CD4-positive, alpha-beta T cell (primary cell): Measurements from ENCODE around the gene CLDN1. TPM values are rescaled to one million over a fixed set of nuclear protein-coding genes. Genes with fewer than 3 reads are reported as not detected.

Source experiments
- ATAC-seq: fragments of 200-7000 bp; cut with Tn5 transposase; one replicate; pipeline ENCODE4 v1.10.0; 2022; ENCODE audit warnings: mild to moderate bottlenecking; ENCODE audit not compliant: poor library complexity
- CTCF ChIA-PET: fragments of 350-600 bp; sonication (Branson Sonifier 250); formaldehyde crosslinking; loops from one replicate; lab custom pipeline; 2021; ENCODE audit warnings: antibody characterized with exemption, inconsistent platforms; lab: Charles Lee
- POLR2A ChIA-PET: fragments of 350-600 bp; sonication (Branson Sonifier 250); formaldehyde crosslinking; loops from one replicate; lab custom pipeline; 2021; ENCODE audit warnings: antibody characterized with exemption, inconsistent platforms; lab: Charles Lee
- DNase-seq, 14 experiments: peaks; one replicate each; pipeline ENCODE4 v3.0.0-alpha.2; 2013 to 2020; ENCODE audit warnings: mixed read lengths in 2 of 14
- H3K27ac ChIP-seq, 2 donors: one replicate each; pipeline versions ENCODE4 v1.5.1 to v1.7.0; 2013; ENCODE audit warnings: low read length in 2 of 2, low read depth in 1 of 2, mild to moderate bottlenecking in 1 of 2
- H3K27me3 ChIP-seq, 2 experiments: 1 replicate in 1 of 2; 2 replicates in 1 of 2; pipeline versions ENCODE4 v1.6.1 to v1.7.0; 2013; ENCODE audit warnings: low read length in 2 of 2, control low read depth in 1 of 2, mild to moderate bottlenecking in 1 of 2, moderate library complexity in 1 of 2; ENCODE audit not compliant: insufficient read depth in 2 of 2, control insufficient read depth in 1 of 2
- H3K36me3 ChIP-seq: one replicate; pipeline ENCODE4 v1.6.1; 2013; ENCODE audit warnings: low read length, control low read depth; ENCODE audit not compliant: insufficient read depth
- H3K4me1 ChIP-seq: one replicate; pipeline ENCODE4 v1.6.1; 2013; ENCODE audit warnings: low read length, control low read depth; ENCODE audit not compliant: insufficient read depth
- H3K4me3 ChIP-seq: one replicate; pipeline ENCODE4 v1.5.1; 2013; ENCODE audit warnings: mild to moderate bottlenecking, low read length, moderate library complexity
- H3K9me3 ChIP-seq, 2 experiments: 1 replicate in 1 of 2; 2 replicates in 1 of 2; pipeline versions ENCODE4 v1.6.1 to v1.7.0; 2013; ENCODE audit warnings: low read length in 2 of 2, mild to moderate bottlenecking in 2 of 2, control low read depth in 1 of 2, moderate library complexity in 1 of 2; ENCODE audit not compliant: control insufficient read depth in 1 of 2, insufficient read depth in 1 of 2
- H3K27ac Mint-ChIP-seq: one replicate; pipeline ENCODE4 v1.8.0; 2020; ENCODE audit warnings: mixed read lengths
- H3K27me3 Mint-ChIP-seq: one replicate; pipeline ENCODE4 v1.8.0; 2021; ENCODE audit warnings: mixed read lengths
- H3K36me3 Mint-ChIP-seq: one replicate; pipeline ENCODE4 v1.8.0; 2021; ENCODE audit warnings: low read depth, mixed read lengths
- H3K4me1 Mint-ChIP-seq: one replicate; pipeline ENCODE4 v1.8.0; 2021; ENCODE audit warnings: low read depth, mixed read lengths
- H3K4me3 Mint-ChIP-seq: one replicate; pipeline ENCODE4 v1.8.0; 2020; ENCODE audit warnings: mild to moderate bottlenecking, mixed read lengths
- H3K9me3 Mint-ChIP-seq: one replicate; pipeline ENCODE4 v1.8.0; 2020; ENCODE audit warnings: mixed read lengths
- intact Hi-C, 2 experiments: fragments of 100-400 bp; cut with DNase I in 1 of 2; cut with micrococcal nuclease in 1 of 2; formaldehyde crosslinking; loops; one replicate each; pipeline versions ENCODE4 v1.15.1 to v1.9.0; 2023 to 2025; cut with DNase I, micrococcal nuclease
- total RNA-seq, 174 experiments: library from RNA in 2 of 174; stranded (reverse) in 2 of 174; gene quantifications; one replicate each; pipeline ENCODE4 v1.2.3 and lab custom pipeline; 2021 to 2026
- TF ChIP-seq, protein P1 (sequence below): fragments of 200-600 bp; IDR thresholded peaks from one replicate; pipeline ENCODE4 v1.8.0; 2022; ENCODE audit warnings: antibody characterized with exemption, mild to moderate bottlenecking

CLDN1 gene
- total RNA-seq, 2 experiments from 2014 or later, result 0.80 to 0.95 TPM

DNA sequence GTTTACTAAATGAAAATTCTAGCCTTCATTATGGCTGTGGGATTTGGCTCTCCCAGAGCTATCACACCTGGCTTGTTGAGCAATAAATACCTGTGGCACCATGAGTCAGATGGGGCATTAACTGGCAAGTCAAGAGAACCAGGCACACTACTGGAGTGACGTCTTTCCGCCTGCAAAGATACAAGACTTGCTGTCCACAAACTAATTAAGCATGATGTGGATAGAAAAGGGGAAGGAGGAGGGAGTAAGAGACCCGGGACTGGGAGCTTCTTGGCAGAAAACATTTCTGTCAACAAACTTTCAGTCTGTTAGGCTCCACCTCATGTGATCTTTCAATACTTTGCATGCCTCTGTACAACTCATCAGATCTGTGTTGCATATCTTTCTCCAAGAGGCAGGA lies 56.5 kb downstream of the CLDN1 start:
- intact Hi-C loops, result no loop called here
- no peak for DNase-seq
- Histone ChIP-seq H3K27me3 (no peaks in the 10 kb centered on the region), H3K4me3 (no peak overlapping the region), H3K27ac (no peak overlapping the region), H3K4me1 (no peaks in the 10 kb centered on the region), H3K9me3 (no peaks in the 10 kb centered on the region), H3K36me3 (no peaks in the 10 kb centered on the region)
- H3K36me3 Mint-ChIP-seq, result no peaks in the 10 kb centered on the region
- no peaks in the 10 kb centered on the region for H3K27me3 Mint-ChIP-seq
- no peak overlapping the region for H3K27ac Mint-ChIP-seq
- TF ChIP-seq, protein P1, sequence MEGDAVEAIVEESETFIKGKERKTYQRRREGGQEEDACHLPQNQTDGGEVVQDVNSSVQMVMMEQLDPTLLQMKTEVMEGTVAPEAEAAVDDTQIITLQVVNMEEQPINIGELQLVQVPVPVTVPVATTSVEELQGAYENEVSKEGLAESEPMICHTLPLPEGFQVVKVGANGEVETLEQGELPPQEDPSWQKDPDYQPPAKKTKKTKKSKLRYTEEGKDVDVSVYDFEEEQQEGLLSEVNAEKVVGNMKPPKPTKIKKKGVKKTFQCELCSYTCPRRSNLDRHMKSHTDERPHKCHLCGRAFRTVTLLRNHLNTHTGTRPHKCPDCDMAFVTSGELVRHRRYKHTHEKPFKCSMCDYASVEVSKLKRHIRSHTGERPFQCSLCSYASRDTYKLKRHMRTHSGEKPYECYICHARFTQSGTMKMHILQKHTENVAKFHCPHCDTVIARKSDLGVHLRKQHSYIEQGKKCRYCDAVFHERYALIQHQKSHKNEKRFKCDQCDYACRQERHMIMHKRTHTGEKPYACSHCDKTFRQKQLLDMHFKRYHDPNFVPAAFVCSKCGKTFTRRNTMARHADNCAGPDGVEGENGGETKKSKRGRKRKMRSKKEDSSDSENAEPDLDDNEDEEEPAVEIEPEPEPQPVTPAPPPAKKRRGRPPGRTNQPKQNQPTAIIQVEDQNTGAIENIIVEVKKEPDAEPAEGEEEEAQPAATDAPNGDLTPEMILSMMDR, result no peak
- no peak for ATAC-seq
- POLR2A ChIA-PET, result no interaction called here
- no peak overlapping the region for H3K4me3 Mint-ChIP-seq
- H3K9me3 Mint-ChIP-seq, result no peaks in the 10 kb centered on the region
- H3K4me1 Mint-ChIP-seq, result no peaks in the 10 kb centered on the region
- CTCF ChIA-PET, result no interaction called here

DNA sequence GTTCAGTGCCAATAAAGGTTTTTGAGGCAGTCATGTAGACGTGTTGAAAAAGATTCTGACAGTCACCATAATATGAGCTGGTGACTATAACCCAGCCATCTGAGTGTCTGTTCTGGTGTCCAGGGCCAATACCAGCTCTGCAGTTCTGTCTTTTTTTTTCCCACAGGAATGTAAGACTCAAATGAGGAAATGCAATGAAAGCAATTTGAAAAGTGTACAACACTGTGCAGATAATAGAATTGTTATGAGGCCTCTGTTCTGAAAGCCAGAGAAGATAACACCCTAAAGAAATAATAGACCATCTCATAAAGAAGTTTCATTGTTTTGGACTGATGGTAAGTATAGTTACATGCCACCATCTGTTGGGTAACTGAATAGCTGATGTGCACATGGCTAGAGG lies 57.1 kb downstream of the CLDN1 start:
- no peaks in the 10 kb centered on the region for H3K36me3 ChIP-seq
- no peak overlapping the region for H3K4me3 ChIP-seq
- no peaks in the 10 kb centered on the region for H3K4me1 Mint-ChIP-seq
- H3K9me3 ChIP-seq, result no peaks in the 10 kb centered on the region
- no peaks in the 10 kb centered on the region for H3K9me3 Mint-ChIP-seq
- TF ChIP-seq, protein P1, result no peak
- ATAC-seq (no peak), DNase-seq (no peak)
- H3K27me3 ChIP-seq, result no peaks in the 10 kb centered on the region
- intact Hi-C loops, result no loop called here
- no peak overlapping the region for H3K27ac Mint-ChIP-seq
- H3K27me3 Mint-ChIP-seq, result no peaks in the 10 kb centered on the region
- ChIA-PET CTCF (no interaction called here), POLR2A (no interaction called here)
- H3K4me1 ChIP-seq, result no peaks in the 10 kb centered on the region
- no peak overlapping the region for H3K4me3 Mint-ChIP-seq
- no peak overlapping the region for H3K27ac ChIP-seq
- H3K36me3 Mint-ChIP-seq, result no peaks in the 10 kb centered on the region

DNA sequence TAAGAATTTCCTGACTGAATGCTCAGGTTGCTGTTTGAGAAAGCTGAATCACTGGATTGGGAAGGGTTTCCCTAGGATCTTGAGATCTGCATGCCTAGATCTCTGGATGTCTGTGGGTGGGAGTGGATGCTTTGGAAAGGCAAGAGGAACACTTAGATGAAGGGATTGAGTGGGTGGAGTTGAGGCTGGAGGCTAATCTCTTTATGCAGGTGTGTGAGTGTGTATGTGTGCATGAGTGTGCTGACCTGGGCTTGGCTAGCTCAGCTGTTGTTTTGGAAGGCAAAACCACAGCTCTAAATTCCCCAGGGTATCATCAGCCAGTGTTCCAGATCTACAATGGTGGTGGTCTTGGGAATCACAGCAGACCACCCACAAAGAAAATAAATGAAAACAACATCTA lies 60.5 kb downstream of the CLDN1 start:
- H3K36me3 ChIP-seq, result no peaks in the 10 kb centered on the region
- no peak overlapping the region for H3K27ac ChIP-seq
- Mint-ChIP-seq H3K4me1 (no peaks in the 10 kb centered on the region), H3K9me3 (no peaks in the 10 kb centered on the region), H3K4me3 (no peak overlapping the region), H3K27me3 (no peaks in the 10 kb centered on the region), H3K27ac (no peak overlapping the region), H3K36me3 (no peaks in the 10 kb centered on the region)
- intact Hi-C loops, result no loop called here
- POLR2A ChIA-PET, result no interaction called here
- no peaks in the 10 kb centered on the region for H3K9me3 ChIP-seq
- H3K4me1 ChIP-seq, result no peaks in the 10 kb centered on the region
- H3K27me3 ChIP-seq, result no peaks in the 10 kb centered on the region
- DNase-seq, result no peak
- CTCF ChIA-PET, result no interaction called here
- H3K4me3 ChIP-seq, result no peak overlapping the region
- TF ChIP-seq, protein P1, result no peak
- ATAC-seq, result no peak
